NCI-H1436 treated with DMSO at 0.1 percent for 48 hours (cell line): ENCODE data around the gene CAPZB.

Experiments
- DNase-seq: peaks from one replicate; lab custom pipeline; 2025; lab: John Stamatoyannopoulos, UW

Gene CAPZB

DNA sequence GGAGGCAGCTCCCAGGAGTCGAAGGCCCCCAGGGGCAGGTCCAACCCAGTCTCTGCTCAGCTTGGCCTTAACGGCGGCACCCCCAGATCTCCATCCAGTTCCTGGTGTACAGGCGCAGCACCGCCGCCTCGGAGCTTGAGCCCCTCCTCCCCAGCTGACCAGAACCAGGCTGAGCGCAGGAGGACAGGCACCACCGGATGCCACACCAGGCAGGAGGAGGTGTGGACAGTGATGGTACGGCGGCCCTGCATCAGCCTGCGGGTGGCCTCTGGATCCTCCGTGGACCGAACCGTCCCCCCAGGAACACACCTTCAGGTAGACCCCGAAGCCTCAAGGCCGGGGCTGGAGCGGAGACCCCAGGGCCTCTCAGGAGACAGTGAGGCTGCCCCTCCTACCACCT lies 156.9 kb downstream of the CAPZB start:
- DNase-seq = no peak

DNA sequence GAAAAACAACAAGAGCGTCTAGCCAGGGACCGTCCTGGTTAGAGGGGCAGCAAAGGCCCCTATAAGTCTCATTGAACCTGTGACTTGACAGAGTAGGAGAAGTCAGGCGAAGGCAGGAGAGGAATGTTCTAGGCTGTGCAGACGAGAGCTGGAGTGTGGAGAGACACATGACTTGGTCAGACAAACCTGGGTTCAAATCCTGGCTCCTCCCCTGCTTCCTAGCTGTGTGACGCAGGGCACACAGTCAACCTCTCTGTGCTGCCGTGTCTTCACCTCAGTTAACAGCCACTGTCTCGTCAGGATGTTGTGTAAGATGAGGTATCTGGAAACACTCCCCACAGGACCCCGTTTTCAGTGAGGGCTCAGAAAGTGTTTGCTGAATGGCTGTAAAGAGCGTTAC lies 157.6 kb downstream of the CAPZB start:
- no peak for DNase-seq

DNA sequence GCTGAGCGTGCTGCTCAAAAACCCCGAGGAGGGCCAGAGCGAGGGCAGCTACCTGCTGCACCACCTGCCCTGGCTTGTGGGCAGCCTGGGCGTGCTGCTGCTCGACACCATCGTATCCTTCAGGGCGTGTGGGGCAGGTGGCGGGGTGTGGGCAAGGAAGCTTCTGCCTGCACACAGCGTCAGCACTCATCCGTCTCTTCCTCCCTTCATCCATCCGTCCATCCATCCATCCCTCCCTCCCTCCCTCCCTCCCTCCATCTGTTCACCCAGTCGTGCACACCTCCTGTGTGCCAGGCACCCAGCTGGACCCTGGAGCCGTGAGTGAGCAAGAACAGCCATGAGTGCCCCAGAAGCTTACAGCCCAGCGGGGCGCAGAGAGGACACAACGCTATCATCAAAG lies 158.0 kb downstream of the CAPZB start:
- no peak for DNase-seq

DNA sequence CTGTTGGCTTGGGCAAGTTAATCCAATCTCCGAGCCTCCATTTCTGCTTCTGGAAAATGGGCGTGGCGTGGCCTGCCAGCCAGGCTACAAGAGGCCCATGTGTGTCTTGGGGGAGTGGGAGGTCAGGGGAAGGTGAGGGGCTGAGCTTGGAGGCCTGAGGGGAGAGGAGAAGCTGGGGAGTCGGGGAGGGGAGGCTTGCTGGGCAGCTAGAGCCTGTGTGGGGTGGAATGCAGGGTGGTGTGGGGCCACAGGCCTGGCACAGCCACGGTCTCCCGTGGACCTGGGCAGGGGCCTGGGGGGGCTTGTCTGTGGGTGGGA lies 158.6 kb downstream of the CAPZB start:
- no peak for DNase-seq

DNA sequence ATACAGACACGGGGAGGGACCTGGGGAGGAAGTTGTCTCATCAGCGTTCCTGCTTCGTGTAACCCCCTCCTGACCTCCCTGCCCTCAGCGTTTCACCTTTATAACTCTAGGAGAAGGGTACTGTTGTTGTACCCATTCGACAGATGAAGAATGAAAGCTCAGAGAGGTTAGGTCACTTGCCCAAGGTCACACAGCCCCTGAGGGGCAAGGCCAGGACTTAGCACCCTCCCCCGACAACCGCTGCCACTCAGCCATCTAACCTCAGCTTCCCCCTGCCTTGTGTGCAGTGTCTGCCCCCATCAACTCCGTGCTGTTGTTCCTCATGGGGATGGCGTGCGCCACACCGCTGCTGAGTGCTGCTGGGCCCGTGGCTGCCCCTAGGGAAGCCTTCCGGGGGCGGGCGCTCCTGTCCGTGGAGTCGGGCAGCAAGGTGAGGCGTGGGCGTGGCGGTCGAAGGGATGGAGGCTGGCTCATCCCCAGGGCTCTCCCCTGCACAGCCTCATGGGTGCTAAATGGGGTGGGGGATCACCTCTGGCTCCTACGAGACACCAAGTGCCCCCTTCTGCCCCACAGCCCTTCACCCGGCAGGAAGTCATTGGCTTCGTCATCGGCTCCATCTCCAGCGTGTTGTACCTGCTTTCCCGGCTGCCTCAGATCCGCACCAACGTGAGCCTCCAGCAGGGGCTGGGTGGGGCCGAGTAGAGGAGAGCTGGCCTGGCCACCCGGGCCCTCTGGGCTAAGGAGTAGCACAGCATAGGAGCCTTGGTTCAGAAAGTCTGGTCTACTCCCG lies 159.2 kb downstream of the CAPZB start:
- DNase-seq = no peak

DNA sequence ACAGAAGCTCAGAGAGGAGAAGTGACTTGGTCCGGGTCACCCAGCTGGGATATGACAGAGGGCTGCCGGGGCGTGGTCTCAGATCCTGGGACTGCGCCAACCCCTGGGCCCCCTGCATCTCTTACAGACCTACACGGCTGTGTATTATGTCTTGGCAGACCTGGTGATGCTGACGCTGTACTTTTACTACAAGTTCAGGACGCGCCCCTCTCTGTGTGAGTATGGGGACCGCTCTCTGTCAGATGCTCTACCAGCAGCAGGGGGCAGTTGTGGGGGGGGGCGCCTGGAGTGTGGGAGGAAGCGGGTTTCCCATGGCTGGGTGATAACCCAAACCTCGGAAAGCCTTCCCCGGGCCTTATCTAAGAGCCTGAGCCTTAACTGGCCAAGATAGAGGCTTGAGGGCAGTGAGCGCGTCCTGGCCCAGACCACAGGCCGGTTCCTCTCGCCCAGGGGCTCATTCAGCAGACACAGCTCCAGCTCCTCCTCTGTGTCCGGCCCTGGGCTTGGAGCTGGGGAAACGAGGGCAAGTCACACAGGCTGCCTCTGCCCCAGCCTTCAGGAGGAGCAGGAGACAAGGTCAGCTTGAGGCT lies 159.9 kb downstream of the CAPZB start:
- no peak for DNase-seq

DNA sequence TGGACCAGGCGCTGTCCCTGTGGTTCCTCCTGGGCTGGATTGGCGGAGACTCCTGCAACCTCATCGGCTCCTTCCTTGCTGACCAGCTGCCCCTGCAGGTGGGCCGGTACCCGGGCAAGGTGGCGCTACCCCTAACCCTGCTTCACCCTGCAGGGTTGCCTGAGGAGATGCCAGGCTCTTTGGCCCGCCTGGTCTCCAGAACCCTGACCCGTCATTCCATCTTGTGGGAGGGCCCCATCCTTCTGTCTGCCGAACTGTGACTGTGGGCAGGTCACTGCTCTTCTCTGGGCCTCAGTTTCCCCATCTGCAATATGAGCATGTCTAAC lies 160.7 kb downstream of the CAPZB start:
- DNase-seq = no peak

DNA sequence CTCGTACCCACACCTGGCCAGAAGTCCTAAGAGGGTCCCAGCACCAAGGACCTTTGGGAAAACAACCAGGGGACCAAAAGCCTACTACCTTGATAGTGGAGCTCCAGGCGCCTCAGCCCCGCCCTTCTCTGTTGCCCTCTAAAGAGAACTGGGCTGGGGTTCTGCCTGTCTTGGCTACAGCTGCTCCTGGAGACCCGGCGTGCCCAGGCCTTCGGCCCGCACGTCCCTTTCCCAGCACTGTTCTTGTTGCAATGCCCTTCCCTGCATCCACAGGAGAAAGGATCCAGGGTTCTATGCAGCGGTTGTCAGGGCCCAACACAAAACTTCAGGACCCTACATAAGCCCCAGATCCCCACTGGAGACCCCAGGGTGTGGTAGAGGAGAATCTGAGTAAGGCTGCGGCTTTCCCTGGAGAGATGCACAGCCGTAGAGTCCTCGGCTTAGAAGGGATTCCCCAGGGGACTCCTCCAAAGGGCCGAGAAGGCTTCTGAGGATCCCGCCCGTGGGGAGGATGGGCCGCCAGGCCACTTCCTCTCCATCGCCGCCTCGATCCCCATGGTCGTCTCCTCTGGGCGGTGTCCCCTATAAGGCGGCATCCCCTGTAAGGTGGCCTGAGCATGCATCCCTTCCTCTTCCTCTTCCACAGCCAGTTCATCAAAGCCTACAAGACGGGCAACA lies 161.2 kb downstream of the CAPZB start:
- DNase-seq = no peak

DNA sequence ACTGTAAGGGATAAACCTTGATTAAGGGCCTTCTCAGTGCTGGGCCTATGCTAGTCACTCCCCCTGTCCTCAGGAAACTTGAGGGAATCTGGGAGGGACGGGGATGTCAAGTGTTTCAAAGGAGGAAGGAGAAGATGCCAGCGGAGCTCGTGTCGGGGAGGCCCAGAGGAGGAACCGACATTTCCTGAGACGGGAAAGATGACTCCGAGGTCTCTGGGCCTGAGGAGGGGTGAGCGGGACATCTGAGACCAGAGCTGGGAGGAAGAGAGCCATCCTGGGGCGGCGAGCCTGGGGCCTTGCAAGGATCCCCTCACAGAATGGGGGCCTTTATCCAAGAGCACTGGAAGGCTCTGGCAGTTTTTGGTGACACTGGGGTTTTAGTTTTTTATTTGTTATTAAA lies 162.9 kb downstream of the CAPZB start:
- no peak for DNase-seq

DNA sequence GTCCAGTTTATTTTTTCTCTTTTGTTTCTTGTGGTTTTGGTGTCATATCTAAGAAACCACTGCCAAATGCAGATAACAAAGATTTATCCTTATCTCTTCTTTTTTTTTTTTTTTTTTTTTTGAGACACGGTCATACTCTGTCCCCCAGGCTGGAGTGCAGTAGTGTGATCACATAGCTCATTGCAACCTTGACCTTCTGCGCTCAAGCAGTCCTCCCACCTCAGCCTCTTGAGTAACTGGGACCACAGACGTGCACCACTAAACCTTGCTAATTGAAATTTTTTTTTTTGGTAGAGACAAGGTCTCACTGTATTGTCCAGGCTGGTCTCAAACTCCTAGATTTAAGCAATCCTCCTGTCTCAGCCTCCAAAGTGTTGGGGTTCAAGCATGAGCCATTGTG lies 164.3 kb downstream of the CAPZB start:
- no peak for DNase-seq

DNA sequence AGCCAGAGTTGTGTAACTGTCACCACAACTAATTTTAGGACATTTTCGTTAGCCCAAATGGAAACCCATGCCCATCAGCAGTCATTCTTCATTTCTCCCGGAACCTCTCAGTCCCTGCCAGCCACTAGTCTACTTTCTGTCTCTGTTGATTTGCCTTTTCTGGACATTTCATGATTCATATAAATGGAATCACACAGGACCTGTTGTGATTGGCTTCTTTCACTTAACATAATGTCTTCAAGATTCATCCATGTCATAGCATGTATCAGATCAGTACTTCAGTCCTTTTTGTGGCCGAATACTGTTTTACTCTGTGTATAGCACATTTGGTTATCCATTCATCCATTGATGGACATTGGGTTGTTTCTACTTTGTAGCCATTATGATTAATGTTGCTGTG lies 166.1 kb downstream of the CAPZB start:
- no peak for DNase-seq

DNA sequence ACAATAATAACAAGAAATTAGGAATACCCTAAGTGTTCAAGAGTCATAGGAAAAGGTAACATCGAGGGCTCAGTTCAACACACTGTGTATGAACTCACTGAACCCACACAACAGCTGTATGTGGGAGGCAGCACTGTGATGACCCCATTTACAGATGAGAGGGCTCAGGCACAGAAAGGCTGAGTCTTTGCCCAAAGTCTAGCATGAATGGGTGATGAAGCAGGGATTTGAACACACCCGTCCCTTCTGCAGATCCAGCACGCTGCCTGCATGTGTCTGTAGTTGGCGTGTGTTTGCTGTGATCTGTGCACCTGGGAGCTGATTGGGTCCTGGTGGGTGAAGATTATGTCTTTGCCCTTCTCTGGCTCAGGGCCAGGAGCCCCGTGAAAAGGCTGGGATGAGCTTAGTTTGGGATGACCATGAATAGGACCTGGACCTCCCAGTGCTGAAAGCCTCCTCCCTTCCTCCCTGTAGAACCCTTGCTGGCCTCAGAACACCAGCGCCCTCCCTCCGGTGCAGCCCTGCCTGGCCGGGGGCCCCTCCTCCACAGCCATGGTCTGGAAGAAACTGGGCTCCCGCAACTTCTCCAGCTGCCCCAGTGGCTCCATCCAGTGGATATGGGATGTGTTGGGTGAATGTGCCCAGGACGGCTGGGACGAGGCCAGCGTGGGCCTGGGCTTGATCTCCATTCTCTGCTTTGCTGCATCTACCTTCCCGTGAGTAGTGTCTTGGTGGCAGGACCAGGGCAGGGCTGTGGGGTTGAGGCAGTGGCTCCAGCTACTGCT lies 168.0 kb downstream of the CAPZB start:
- no peak for DNase-seq

DNA sequence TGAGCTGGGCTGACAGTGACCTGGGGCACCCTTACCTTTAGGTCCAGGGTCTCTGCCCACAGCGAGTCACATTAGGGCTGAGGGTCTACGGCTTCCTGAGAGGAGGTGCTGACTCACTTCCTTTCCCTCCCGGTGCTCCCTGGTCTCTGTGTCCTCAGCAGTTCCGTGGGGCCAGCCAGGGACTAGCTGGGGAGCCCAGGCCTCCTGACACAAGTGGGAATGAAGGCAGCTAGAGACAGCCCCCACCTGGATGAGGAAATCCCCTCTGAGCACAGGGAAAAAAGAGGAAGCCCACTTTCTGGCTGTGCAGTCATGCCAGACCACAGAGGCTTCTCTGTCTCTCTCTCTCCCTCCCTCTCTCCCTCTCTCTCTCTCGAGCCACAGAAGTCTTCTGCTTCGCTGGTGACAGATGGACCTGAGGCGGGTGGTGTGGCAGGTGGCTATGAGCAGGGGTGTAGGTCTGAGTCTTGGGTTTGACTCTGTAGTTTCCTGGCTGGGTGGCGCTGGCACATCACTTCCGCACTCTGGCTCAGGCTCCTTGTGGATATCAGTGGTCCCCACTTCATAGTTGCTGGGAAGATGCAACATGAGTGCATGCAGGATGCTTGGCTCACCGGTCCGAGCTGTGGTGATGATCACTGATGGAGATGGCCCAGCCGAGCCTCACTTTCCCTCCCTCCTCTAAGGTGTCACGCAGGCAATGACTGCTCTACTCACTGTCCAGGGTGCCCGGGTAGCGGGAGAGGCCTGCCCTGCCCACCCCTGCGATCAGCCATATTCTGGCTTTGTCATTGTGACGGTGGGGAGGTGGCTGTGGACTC lies 169.8 kb downstream of the CAPZB start:
- DNase-seq = no peak

DNA sequence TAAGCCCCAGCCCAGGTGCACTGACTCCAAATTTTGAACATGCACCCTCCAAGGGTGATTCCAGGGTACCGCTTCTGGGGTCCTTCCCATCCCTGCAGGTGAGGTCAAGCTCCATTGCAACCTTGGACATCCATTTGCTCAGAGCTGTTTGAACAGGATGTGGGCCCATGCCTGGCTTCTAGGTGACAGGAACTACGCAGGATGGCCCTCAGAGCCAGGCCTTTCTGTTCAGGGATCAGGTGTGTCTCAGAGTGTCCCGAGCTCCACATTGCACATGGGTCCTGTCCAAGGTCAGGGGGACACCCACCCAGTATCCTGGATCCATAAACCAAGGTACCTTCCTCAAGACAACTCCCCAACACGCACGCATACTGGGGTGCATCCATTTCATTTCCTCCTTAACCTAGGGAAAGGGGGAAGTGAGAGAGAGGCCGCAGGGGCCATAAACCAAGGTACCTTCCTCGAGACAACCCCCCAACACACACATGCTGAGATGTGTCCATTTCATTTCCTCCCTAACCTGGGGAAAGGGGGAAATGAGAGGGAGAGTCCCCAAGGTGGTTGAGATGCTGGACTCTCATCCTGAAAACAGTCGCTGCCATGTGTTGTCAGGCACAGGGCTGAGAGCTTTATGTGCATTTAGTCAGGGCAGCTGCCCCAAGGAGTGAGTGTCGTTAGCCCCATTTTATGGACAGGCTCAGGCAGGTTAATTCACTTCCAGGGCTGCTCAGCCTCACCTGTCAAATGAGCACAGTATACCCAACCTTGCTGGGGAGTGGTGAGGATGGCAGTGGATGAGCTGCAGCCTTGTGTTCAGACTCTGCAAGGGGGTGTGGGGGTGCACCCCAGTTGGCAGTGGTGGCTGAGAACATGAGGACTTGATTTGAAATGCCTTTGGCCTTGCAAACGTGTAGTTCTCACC lies 171.1 kb downstream of the CAPZB start:
- no peak for DNase-seq

DNA sequence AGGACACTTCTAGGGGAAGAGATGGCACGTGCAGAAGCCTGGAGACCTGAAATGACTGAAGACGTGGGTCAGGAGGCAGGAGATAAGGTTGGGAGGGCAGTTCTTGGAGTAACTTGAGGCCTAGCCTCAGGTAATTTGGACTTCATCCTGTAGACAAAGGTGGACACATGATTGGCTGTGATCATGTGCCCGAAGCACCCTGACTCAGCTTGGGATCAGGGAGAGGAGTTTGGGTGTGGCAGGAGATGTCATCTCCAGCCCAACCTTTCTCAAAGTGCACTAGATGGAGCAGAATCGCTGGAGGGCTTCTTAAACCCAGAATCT lies 171.7 kb downstream of the CAPZB start:
- DNase-seq = no peak

DNA sequence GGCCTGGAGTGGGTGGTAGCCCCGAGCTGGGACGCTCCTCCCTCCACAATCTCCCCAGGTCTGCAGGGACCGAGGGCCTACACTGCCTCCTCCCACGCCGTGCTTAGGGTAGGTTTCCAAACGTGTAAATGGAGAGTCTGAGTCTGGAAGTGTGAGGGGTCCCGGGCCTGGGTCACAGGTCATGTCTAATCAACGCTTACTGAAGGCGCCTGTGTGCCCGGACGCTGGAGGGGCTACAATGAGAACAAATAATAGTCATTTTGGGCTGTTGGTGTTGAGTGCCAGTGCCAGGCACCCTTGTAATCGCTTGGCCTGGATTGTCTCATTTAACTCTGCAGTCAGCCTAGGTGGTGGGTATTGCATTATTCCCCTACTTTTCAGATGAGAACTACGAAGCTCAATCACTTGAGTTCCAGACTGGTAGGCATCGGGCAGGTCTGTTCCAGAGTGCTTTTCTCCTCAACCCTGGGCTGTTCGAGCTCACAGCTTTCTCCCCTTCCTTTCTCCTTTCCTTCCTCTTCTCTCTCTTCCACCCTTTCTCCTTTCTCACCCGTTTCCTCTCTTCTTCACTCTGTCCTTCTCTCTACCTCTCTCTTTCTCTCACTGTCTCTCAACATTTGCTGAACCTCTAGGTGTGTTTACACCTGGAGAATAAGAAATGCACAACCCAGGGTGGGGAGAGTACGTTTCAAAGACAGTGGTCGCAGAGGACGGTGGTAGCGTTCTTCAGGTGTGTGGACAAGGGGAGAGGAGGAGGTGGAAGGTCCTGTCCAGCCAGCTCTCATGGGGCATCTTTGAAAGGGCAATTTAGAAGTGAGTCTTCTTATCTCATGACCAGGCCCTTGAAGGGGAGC lies 172.3 kb downstream of the CAPZB start:
- DNase-seq = no peak

DNA sequence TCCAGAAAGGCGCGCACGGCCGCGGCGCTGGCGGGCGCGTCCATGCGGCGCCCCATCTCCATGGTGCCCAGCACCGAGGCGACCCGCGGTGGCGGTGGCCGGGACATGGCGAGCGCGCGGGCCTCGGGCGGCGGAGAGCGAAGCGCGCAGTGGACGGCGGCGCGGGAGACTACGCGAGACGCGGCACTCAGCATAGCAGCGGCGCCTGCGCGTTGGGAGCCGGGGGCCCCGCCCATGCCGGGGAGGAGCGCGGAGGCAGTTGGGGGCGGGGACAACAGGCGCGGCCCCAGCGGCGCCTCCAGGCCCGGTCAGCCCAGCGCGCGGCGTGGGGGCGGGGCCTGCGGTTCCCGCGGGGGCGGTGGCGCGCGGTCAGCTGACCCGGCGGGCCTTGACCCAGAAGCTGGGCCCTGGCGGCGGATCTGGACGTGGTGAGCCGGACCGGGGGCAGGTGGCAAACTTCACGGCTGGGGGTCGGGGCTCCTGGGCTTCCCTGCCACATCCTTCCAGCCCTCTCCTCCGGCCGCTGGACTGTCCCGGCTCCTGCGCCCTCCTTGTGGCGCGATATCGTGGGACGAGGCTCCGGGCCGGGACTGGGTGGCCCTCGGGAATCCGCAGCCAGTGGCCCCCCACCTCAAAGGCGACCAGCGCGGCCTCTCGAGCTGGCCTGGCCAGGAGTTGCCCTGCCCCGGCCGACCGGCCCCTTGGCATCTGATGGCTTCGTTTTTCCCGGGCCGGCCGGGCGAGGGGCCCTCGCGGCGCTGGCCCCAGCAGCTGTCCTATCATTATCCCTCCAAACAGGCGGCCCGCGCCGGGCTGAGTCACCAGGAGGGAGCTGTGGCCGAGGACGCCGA lies 173.2 kb downstream of the CAPZB start, which contains the start of the genes AKR7A2 and SLC66A1:
AKR7A2 (minus strand) TSS at position 214 of the 851 bp plus-strand sequence; CDS start at position 194, 20 bp downstream.
SLC66A1 (plus strand) TSS at position 396 of the 851 bp plus-strand sequence. CDS start 5,352 bp downstream, outside the sequence.
- DNase-seq = peak; percentile 23

DNA sequence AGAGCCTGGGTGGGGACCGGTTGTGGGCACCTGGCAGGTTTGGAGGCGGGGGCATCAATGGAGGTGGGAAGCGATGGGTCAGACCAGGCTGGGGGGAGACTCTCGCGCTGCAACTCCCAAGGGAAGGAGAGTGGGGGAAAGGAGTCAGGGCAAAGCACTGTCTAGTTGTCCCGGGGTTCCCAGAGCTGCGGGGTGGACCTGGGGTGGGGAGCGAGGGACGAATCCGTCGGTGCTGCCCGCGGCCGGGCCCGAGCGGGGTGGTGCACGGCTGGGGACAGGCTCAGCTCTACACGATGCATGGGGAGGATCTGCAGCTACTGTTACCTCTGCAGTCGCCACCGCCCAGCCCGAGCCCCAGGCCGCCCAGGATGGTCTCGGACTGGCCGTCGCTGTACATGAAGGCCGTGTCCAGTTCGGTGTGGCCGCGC lies 173.8 kb downstream of the CAPZB start:
- no peak for DNase-seq
